Esophagus muscularis mucosa (tissue), 4 donors: Measurements from ENCODE around the gene PDGFD. TPM values are rescaled to one million over a fixed set of nuclear protein-coding genes. Genes with fewer than 3 reads are reported as not detected.

Source experiments
- DNase-seq: peaks from one replicate; pipeline ENCODE4 v3.0.0-alpha.2; 2017; ENCODE audit errors: extremely low spot score
- H3K27ac ChIP-seq, 4 donors: fragments of 200-600 bp; sonication (generic); replicated peaks in 1 of 4; 1 replicate in 3 of 4; 2 replicates in 1 of 4; pipeline ENCODE4 v1.5.1; 2016 to 2019; ENCODE audit warnings: mild to moderate bottlenecking in 1 of 4
- H3K27me3 ChIP-seq, 4 donors: fragments of 200-600 bp; sonication (generic); one replicate each; pipeline versions ENCODE4 v1.5.1 to v1.6.0; 2016 to 2019
- H3K36me3 ChIP-seq, 4 donors: fragments of 200-600 bp; sonication (generic); one replicate each; pipeline ENCODE4 v1.5.1; 2016 to 2019
- H3K4me1 ChIP-seq, 4 donors: fragments of 200-600 bp; sonication (generic); one replicate each; pipeline ENCODE4 v1.5.1; 2016 to 2019
- H3K4me3 ChIP-seq, 4 donors: fragments of 200-600 bp; sonication (generic); 1 replicate in 2 of 4; 2 replicates in 2 of 4; pipeline ENCODE4 v1.5.1; 2016 to 2019; ENCODE audit warnings: mild to moderate bottlenecking in 4 of 4, moderate library complexity in 1 of 4
- H3K9me3 ChIP-seq, 4 donors: fragments of 200-600 bp; sonication (generic); 1 replicate in 3 of 4; 2 replicates in 1 of 4; pipeline ENCODE4 v1.5.1; 2016 to 2019
- CTCF ChIP-seq, 3 experiments: fragments of 200-600 bp in 2 of 3; fragments of 450-650 bp in 1 of 3; sonication (generic) in 2 of 3; IDR thresholded peaks; one replicate each; pipeline ENCODE4 v1.5.1; 2017 to 2019; ENCODE audit warnings: antibody characterized with exemption in 3 of 3, mild to moderate bottlenecking in 2 of 3, moderate library complexity in 1 of 3
- EP300 ChIP-seq: sonication (generic); formaldehyde crosslinking; IDR thresholded peaks from one replicate; pipeline ENCODE4 v1.6.1; 2017; ENCODE audit warnings: antibody characterized with exemption
- POLR2A ChIP-seq: fragments of 450-650 bp; IDR thresholded peaks from one replicate; pipeline ENCODE4 v1.6.1; 2017; ENCODE audit warnings: antibody characterized with exemption, moderate library complexity, mild to moderate bottlenecking, low read depth
- POLR2AphosphoS5 ChIP-seq, 2 donors: sonication (generic); formaldehyde crosslinking; IDR thresholded peaks; one replicate each; pipeline ENCODE4 v1.6.1; 2017; ENCODE audit warnings: antibody characterized with exemption in 2 of 2
- WGBS: methylation state at CpG from one replicate; pipeline ENCODE4 v1.1.5; 2018; 5-methylcytosine and 5-hydroxymethylcytosine counted together
- intact Hi-C: fragments of 100-400 bp; cut with DNase I; formaldehyde crosslinking; loops from one replicate; pipeline ENCODE4 v1.15.1; 2023
- total RNA-seq, 4 donors: library from RNA; depleted of rRNA; stranded (reverse); fragments of >200 nt; gene quantifications; one replicate each; pipeline versions ENCODE4 v1.1.0 to v1.2.1, GENCODE V29; 2016

PDGFD gene
- total RNA-seq, 4 donors from 2014 or later: 4.2 to 8.6 (median 6.5) TPM

- Histone ChIP-seq H3K4me3 (no peak overlapping the region), H3K27ac (no peak overlapping the region), H3K9me3 (no peaks in the 10 kb centered on the region), H3K36me3 (no peaks in the 10 kb centered on the region), H3K27me3 (no peaks in the 10 kb centered on the region), H3K4me1 (peaks cover 0 to 11% (median 0%) of the 10 kb centered on the region in 4 donors)
- TF ChIP-seq POLR2A (no peak), EP300 (no peak), POLR2AphosphoS5 (IDR thresholded peaks at IDR 0.05) (no peak), CTCF (IDR thresholded peaks at IDR 0.05) (no peak)
- intact Hi-C loops: no loop called here
- WGBS: 78% methylated on average over 3 of the region's 3 CpGs
- DNase-seq: no peak
Observed at GRCh38 chr11:103872748-103873147, 291.2 kb downstream of the PDGFD start.

DNA sequence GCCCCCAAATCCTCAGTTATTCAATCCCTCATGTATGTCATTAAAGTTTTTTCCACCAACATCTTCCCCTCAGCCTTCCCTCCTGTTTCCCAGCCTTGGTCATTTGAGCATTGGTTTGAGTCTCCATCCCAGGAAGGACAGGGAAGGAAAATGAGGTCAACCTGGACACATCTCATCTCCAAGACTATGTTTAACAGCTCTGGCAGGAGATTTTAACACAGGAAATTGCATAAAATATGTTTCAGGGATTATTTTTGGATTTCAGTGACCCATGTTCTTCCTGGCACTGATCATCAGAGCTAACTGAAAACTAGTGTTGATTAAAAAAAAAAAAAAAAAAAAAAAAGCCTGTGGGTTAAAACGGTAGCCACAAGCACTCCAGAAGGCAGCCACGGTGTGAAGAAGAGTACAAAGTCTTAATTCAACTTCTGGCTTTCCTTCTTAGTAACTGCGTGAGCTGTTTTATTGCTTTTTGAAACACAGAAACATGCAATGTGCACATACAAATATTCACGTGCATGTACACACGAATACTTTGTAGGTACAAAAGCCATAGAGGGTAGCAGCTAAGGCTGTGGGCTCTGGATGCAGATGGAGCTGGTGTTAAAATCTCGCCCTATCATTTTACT is 291.9 kb downstream of the PDGFD start:
- no peak for DNase-seq
- no peaks in the 10 kb centered on the region for H3K9me3 ChIP-seq
- whole genome bisulfite sequencing: 71% methylated on average over 6 of the region's 6 CpGs
- H3K27me3 ChIP-seq: no peaks in the 10 kb centered on the region
- no peak overlapping the region for H3K27ac ChIP-seq
- no peaks in the 10 kb centered on the region for H3K36me3 ChIP-seq
- H3K4me1 ChIP-seq: peaks cover 0 to 11% (median 0%) of the 10 kb centered on the region in 4 donors
- no peak for TF ChIP-seq POLR2AphosphoS5 (IDR thresholded peaks at IDR 0.05)
- TF ChIP-seq EP300: no peak
- no peak for TF ChIP-seq CTCF (IDR thresholded peaks at IDR 0.05)
- TF ChIP-seq POLR2A: no peak
- no peak overlapping the region for H3K4me3 ChIP-seq
- intact Hi-C loops: no loop called here

DNA sequence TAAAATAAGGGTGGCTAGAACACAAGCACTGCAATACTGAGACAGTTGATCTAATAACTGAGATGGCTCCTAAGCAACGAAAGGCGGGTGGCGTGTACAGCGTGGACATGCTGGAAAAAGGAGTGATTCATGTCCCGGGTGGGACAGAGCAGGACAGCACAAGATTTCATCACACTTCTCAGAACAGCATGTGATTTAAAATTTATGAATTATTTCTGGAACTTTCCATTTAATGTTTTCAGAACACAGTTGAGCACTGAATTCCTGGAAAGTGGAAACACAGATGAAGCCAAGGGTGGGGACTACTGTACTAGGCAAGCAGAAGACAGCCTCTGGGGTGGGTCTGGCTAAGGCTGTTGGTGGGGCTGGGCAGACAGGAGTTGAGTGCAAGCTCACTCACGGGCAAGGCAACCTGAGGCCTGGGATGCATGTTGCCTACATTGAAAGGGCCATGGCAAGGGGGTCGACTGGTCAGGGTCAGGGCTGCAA is 293.1 kb downstream of the PDGFD start:
- peak overlapping the region in 1 of 4 donors; percentile 6 for H3K27ac ChIP-seq
- H3K36me3 ChIP-seq: no peaks in the 10 kb centered on the region
- DNase-seq: peak; percentile 94
- 71% methylated on average over 6 of the region's 7 CpGs for WGBS
- no peaks in the 10 kb centered on the region for H3K9me3 ChIP-seq
- TF ChIP-seq EP300: no peak
- TF ChIP-seq CTCF (IDR thresholded peaks at IDR 0.05): no peak
- TF ChIP-seq POLR2A: no peak
- peak; percentile 58 to 64 for TF ChIP-seq POLR2AphosphoS5 (IDR thresholded peaks at IDR 0.05)
- peaks cover 0 to 11% (median 0%) of the 10 kb centered on the region in 4 donors for H3K4me1 ChIP-seq
- no peaks in the 10 kb centered on the region for H3K27me3 ChIP-seq
- H3K4me3 ChIP-seq: no peak overlapping the region
- intact Hi-C loops: no loop called here

DNA sequence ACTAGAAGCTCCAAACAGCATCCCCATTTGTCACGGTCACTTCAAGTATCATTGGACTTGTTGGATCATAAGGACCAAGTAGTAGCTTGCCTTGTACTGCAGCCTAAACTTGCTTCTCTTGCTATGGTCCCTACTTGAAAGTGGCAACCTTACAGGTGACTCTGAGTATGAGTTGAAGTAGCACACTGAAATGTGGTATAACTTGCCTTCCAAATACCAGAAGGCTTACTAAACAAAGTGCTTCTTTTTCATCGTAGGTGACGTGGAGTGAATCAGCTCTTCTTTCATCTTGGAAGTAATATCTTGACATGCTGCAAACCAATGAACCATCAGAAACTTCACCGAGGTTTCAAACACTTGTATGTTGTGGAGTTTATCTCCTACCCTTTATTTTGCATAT is 296.5 kb downstream of the PDGFD start:
- Histone ChIP-seq H3K4me1 (peaks cover 0 to 11% (median 0%) of the 10 kb centered on the region in 4 donors), H3K27ac (no peak overlapping the region), H3K9me3 (no peaks in the 10 kb centered on the region), H3K4me3 (no peak overlapping the region), H3K27me3 (no peaks in the 10 kb centered on the region), H3K36me3 (no peaks in the 10 kb centered on the region)
- WGBS: 92% methylated on average over 4 of the region's 4 CpGs
- intact Hi-C loops: no loop called here
- DNase-seq: no peak
- no peak for TF ChIP-seq POLR2A
- no peak for TF ChIP-seq EP300
- no peak for TF ChIP-seq CTCF (IDR thresholded peaks at IDR 0.05)
- TF ChIP-seq POLR2AphosphoS5 (IDR thresholded peaks at IDR 0.05): no peak

- Histone ChIP-seq H3K27ac (no peak overlapping the region), H3K36me3 (no peaks in the 10 kb centered on the region), H3K4me1 (no peaks in the 10 kb centered on the region), H3K27me3 (no peaks in the 10 kb centered on the region), H3K9me3 (no peaks in the 10 kb centered on the region), H3K4me3 (no peak overlapping the region)
- intact Hi-C loops: no loop called here
- TF ChIP-seq EP300 (no peak), POLR2A (no peak), CTCF (IDR thresholded peaks at IDR 0.05) (no peak), POLR2AphosphoS5 (IDR thresholded peaks at IDR 0.05) (no peak)
- DNase-seq: no peak
- WGBS: 94% methylated on average over 3 of the region's 3 CpGs
Observed at GRCh38 chr11:103863497-103863896, 300.4 kb downstream of the PDGFD start.
